HepG2 (cell line): ENCODE measurements around the gene DENND10. TPM values are rescaled to one million over a fixed set of nuclear protein-coding genes. Genes with fewer than 3 reads are reported as not detected.

Source experiments
- ATAC-seq: fragments of 200-7000 bp; cut with Tn5 transposase; 3 replicates; pipeline ENCODE4 v1.9.1; 2020; ENCODE audit warnings: mild to moderate bottlenecking, moderate library complexity
- BruUV-seq: library from RNA; stranded (reverse); fragments of 400-500 nt; replicated peaks from 2 replicates; lab custom pipeline; 2021; lab: Mats Ljungman, UMichigan
- CTCF ChIA-PET: fragments of 300-600 bp; formaldehyde crosslinking; extraction: SDS; loops from one replicate; lab custom pipeline; 2021; ENCODE audit warnings: low total read pairs, inconsistent platforms, low intra/inter-chr PET ratio; lab: Yijun Ruan, JAX
- POLR2A ChIA-PET: fragments of 350-600 bp; sonication (Branson Sonifier 250); formaldehyde crosslinking; loops from one replicate; lab custom pipeline; 2020; ENCODE audit warnings: antibody characterized with exemption, inconsistent platforms; lab: Yijun Ruan, JAX
- DNase-seq: peaks from one replicate; pipeline ENCODE4 v3.0.0-alpha.2; 2015; ENCODE audit warnings: low spot score
- FAIRE-seq: peaks from 3 replicates; lab custom pipeline; 2011; peaks lifted over from hg19 to GRCh38; lab: Jason Lieb, UNC
- H2AFZ ChIP-seq: one replicate; pipeline ENCODE4 v1.6.1; 2011; ENCODE audit warnings: low read length, inconsistent platforms
- H3K27ac ChIP-seq: fragments of 300-600 bp; 3 replicates; pipeline ENCODE4 v1.8.0; 2011; ENCODE audit warnings: mixed run types, mild to moderate bottlenecking, mixed read lengths, low read length, inconsistent platforms; ENCODE audit not compliant: insufficient read depth; ENCODE audit errors: extremely low read length
- H3K27me3 ChIP-seq, 2 experiments: fragments of 200-600 bp in 1 of 2; 2 replicates in 1 of 2; 3 replicates in 1 of 2; pipeline versions ENCODE4 v1.6.0 to v1.8.0; 2011; ENCODE audit warnings: low read length in 2 of 2, mild to moderate bottlenecking in 2 of 2, moderate library complexity in 2 of 2, inconsistent platforms in 1 of 2; ENCODE audit not compliant: insufficient read depth in 2 of 2, control insufficient read depth in 1 of 2
- H3K36me3 ChIP-seq, 2 experiments: fragments of 200-600 bp in 1 of 2; replicated peaks in 1 of 2; 2 replicates in 1 of 2; 3 replicates in 1 of 2; pipeline versions ENCODE4 v1.5.1 to v1.8.0; 2011; ENCODE audit warnings: low read length in 2 of 2, inconsistent platforms in 1 of 2; ENCODE audit not compliant: insufficient read depth in 2 of 2, control insufficient read depth in 1 of 2
- H3K4me1 ChIP-seq: 2 replicates; pipeline ENCODE4 v1.5.1; 2012; ENCODE audit warnings: low read length, inconsistent platforms; ENCODE audit not compliant: insufficient read depth
- H3K4me2 ChIP-seq: 2 replicates; pipeline ENCODE4 v1.6.0; 2011; ENCODE audit warnings: low read depth, low read length, inconsistent platforms
- H3K4me3 ChIP-seq, 3 experiments: fragments of 200-600 bp in 1 of 3; sonication (generic), shearing (Covaris generic) in 1 of 3; replicated peaks in 1 of 3; 2 replicates each; pipeline ENCODE4 v1.5.1; 2011 to 2016; ENCODE audit warnings: low read length in 3 of 3, inconsistent platforms in 2 of 3, low read depth in 2 of 3, mild to moderate bottlenecking in 2 of 3, control low read depth in 1 of 3, mixed read lengths in 1 of 3; ENCODE audit not compliant: insufficient read depth in 1 of 3
- H3K79me2 ChIP-seq: one replicate; pipeline ENCODE4 v1.6.1; 2011; ENCODE audit warnings: low read length, inconsistent platforms; ENCODE audit not compliant: insufficient read depth
- H3K9ac ChIP-seq: 2 replicates; pipeline ENCODE4 v1.6.0; 2011; ENCODE audit warnings: mild to moderate bottlenecking, low read depth, low read length, inconsistent platforms; ENCODE audit not compliant: insufficient read depth
- H3K9me3 ChIP-seq: 2 replicates; pipeline ENCODE4 v1.5.1; 2012; ENCODE audit warnings: mild to moderate bottlenecking, low read length
- H4K20me1 ChIP-seq: 2 replicates; pipeline ENCODE4 v1.6.0; 2011; ENCODE audit warnings: inconsistent platforms, mild to moderate bottlenecking, low read length, moderate library complexity; ENCODE audit not compliant: insufficient read depth
- AGO2 ChIP-seq: fragments of 200-400 bp; formaldehyde crosslinking; optimal IDR thresholded peaks from 2 replicates; pipeline ENCODE3; 2017; ENCODE audit warnings: mild to moderate bottlenecking, low read depth, low read length, moderate library complexity
- ZNF552 ChIP-seq: sonication (generic); formaldehyde crosslinking; IDR thresholded peaks from 2 replicates; pipeline ENCODE4 v1.9.0; 2022; ENCODE audit warnings: missing genetic modification reagents, mild to moderate bottlenecking, borderline replicate concordance
- ZNF7 ChIP-seq: IDR thresholded peaks from 2 replicates; pipeline ENCODE4 v1.6.1; 2016; ENCODE audit warnings: missing biosample characterization, missing genetic modification reagents
- ZNF713 ChIP-seq: sonication (generic); formaldehyde crosslinking; IDR thresholded peaks from 2 replicates; pipeline ENCODE4 v1.4.0; 2020; ENCODE audit warnings: mild to moderate bottlenecking, missing genetic modification reagents
- WGBS: methylation state at CpG from one replicate; pipeline ENCODE4 v1.1.6; 2017; ENCODE audit warnings: low lambda C conversion rate; 5-methylcytosine and 5-hydroxymethylcytosine counted together
- in situ Hi-C: cut with HindIII; loops from 2 replicates; pipeline ENCODE4 v1.10.0; 2017; ENCODE audit warnings: low pct_unique_long_range_greater_than_20kb; ENCODE audit not compliant: extremely low pct_ligation_motif_present
- intact Hi-C: fragments of 100-400 bp; cut with micrococcal nuclease; formaldehyde crosslinking; loops from one replicate; pipeline ENCODE4 v1.10.0; 2022; ENCODE audit not compliant: unreplicated experiment
- polyA plus RNA-seq, 8 experiments: library from polyadenylated mRNA; depleted of rRNA in 3 of 8; stranded (reverse) in 7 of 8; unstranded in 1 of 8; fragments of >200 nt; fragmentation: Illumina TruSeq in 4 of 8; extraction: Trizol in 4 of 8; gene quantifications; 2 replicates each; pipeline versions ENCODE4 v1.2.1 to v1.2.3, GENCODE V29; 2011 to 2016; ENCODE audit warnings: low read depth in 4 of 8, missing spikeins in 1 of 8, mixed read lengths in 1 of 8; ENCODE audit not compliant: insufficient read depth in 1 of 8
- total RNA-seq, 5 experiments: library from RNA; depleted of rRNA; stranded (reverse); fragments of >200 nt; fragmentation: Illumina TruSeq; extraction: Trizol; gene quantifications; 2 replicates each; pipeline ENCODE4 v1.2.3, GENCODE V29; 2016; ENCODE audit warnings: low read depth in 1 of 5

The DENND10 gene
- total and polyA plus RNA-seq, 2 of the 13 experiments (the other 11 are each of a cell fraction or from before 2014, with no cell fraction given), result 43.7 to 78.8 TPM

- H3K27me3 ChIP-seq, result no peaks in the 10 kb centered on the region
- peaks cover 42 to 92% of the 10 kb centered on the region in 2 experiments for H3K36me3 ChIP-seq
- ATAC-seq (no peak), DNase-seq (no peak), FAIRE-seq (no peak)
- TF ChIP-seq ZNF7 (CRISPR knock-in tag), result no peak
- no peak for TF ChIP-seq ZNF713 (CRISPR knock-in tag)
- no peak overlapping the region for H3K9ac ChIP-seq
- H3K4me3 ChIP-seq, result no peak overlapping the region
- no TSS peak for BruUV-seq
- intact Hi-C loops (loop anchor here (2.0 kb wide), 1 partner anchor 15 kb away; no protein-coding TSS in a partner anchor), in situ Hi-C loops (no loop called here)
- no peaks in the 10 kb centered on the region for H4K20me1 ChIP-seq
- no peak overlapping the region for H3K4me2 ChIP-seq
- 97% methylated on average over 1 of the region's 1 CpG for WGBS
- H2AFZ ChIP-seq, result no peak overlapping the region
- H3K79me2 ChIP-seq, result peaks cover 22% of the 10 kb centered on the region
- CTCF ChIA-PET, result no interaction called here
- no peak overlapping the region for H3K27ac ChIP-seq
- no peaks in the 10 kb centered on the region for H3K4me1 ChIP-seq
- no peaks in the 10 kb centered on the region for H3K9me3 ChIP-seq
- POLR2A ChIA-PET, result no interaction called here
Measured at GRCh38 chr10:119061352-119061751, 42.6 kb upstream of the DENND10 start.

GRCh38 chr10:119061926-119062325, 42.0 kb upstream of the DENND10 start:
- ATAC-seq, result no peak
- Histone ChIP-seq H3K27ac (no peak overlapping the region), H3K4me2 (no peak overlapping the region), H2AFZ (no peak overlapping the region), H4K20me1 (no peaks in the 10 kb centered on the region), H3K27me3 (no peaks in the 10 kb centered on the region), H3K9me3 (no peaks in the 10 kb centered on the region), H3K4me3 (no peak overlapping the region), H3K36me3 (peaks cover 45 to 92% of the 10 kb centered on the region in 2 experiments), H3K4me1 (no peaks in the 10 kb centered on the region), H3K79me2 (peaks cover 26% of the 10 kb centered on the region), H3K9ac (no peak overlapping the region)
- intact Hi-C loops, result loop anchor here (2.0 kb wide), 1 partner anchor 15 kb away; no protein-coding TSS in a partner anchor
- TF ChIP-seq AGO2, result peak; percentile 36
- TF ChIP-seq ZNF552 (CRISPR knock-in tag), result no peak
- 94% methylated on average over 2 of the region's 2 CpGs for WGBS
- in situ Hi-C loops, result no loop called here
- ChIA-PET CTCF (no interaction called here), POLR2A (no interaction called here)
- FAIRE-seq, result no peak
- no TSS peak for BruUV-seq
- no peak for DNase-seq
